ENCODE results near the gene KLF4. TPM values are rescaled to one million over a fixed set of nuclear protein-coding genes. Genes with fewer than 3 reads are reported as not detected.

Gene KLF4
- total RNA-seq, 2 donors from 2014 or later: 12.5 to 22.7 TPM

DNA sequence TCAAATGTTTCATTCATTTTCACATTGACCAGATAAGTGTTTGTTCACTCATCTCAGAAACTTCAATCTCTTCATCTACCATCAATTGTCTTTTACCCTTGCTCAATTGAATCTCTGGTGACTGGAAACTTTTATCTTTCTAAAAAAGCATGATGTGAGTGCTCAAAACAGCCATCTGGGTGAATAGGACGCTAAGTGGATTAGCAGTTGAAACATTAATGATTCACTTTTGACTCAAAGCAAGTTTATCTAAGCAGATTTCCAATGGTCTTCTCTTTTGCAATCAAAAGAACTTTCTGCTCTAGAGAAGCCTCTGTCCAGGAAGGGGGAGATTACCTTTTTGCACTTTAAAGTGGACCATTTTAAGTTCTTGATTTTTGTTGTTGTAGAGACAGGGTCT is 22.2 kb downstream of the KLF4 start:
- Histone ChIP-seq H3K27ac (no peak overlapping the region), H3K4me3 (no peak overlapping the region), H3K4me1 (peaks cover 12% of the 10 kb centered on the region), H3K36me3 (replicated peaks in 1 of 2; ENCODE audit: insufficient read depth in 1 of 2, low read depth in 2 of 2) (no peaks in the 10 kb centered on the region), H3K27me3 (peaks cover 0 to 9% of the 10 kb centered on the region in 2 donors), H3K9me3 (no peaks in the 10 kb centered on the region)
- WGBS, 2 donors: 59 to 82% methylated on average over 1 of the region's 1 CpG
- intact Hi-C loops (cut with DNase I): no loop called here
- DNase-seq: no peak
- ATAC-seq: no peak
- no peak for TF ChIP-seq POLR2A (IDR thresholded peaks at IDR 0.05)
- TF ChIP-seq, protein P1, sequence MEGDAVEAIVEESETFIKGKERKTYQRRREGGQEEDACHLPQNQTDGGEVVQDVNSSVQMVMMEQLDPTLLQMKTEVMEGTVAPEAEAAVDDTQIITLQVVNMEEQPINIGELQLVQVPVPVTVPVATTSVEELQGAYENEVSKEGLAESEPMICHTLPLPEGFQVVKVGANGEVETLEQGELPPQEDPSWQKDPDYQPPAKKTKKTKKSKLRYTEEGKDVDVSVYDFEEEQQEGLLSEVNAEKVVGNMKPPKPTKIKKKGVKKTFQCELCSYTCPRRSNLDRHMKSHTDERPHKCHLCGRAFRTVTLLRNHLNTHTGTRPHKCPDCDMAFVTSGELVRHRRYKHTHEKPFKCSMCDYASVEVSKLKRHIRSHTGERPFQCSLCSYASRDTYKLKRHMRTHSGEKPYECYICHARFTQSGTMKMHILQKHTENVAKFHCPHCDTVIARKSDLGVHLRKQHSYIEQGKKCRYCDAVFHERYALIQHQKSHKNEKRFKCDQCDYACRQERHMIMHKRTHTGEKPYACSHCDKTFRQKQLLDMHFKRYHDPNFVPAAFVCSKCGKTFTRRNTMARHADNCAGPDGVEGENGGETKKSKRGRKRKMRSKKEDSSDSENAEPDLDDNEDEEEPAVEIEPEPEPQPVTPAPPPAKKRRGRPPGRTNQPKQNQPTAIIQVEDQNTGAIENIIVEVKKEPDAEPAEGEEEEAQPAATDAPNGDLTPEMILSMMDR (IDR thresholded peaks at IDR 0.05): no peak

DNA sequence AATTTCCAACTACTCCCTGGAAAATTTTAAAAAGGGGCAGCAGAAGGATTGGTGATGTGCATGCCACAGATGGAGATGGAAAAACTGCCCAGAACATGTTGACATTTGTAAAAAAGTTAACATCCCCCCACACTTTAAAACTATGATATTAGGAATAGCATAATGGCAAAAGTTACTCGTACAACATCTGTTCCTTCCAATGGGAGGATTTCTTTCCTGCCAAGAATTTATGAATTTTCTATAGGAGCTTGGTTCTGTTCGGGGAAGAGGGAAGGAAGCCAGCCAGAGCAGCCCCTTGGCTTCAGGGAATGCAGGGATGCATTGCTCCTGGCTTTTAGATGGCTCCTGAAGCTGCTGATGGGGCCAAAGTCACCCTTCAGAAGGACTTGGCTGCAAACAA is 22.7 kb downstream of the KLF4 start:
- no peak for TF ChIP-seq POLR2A (IDR thresholded peaks at IDR 0.05)
- TF ChIP-seq, protein P1 (IDR thresholded peaks at IDR 0.05): no peak
- DNase-seq (no peak), ATAC-seq (no peak)
- peaks cover 12% of the 10 kb centered on the region for H3K4me1 ChIP-seq
- no peak overlapping the region for H3K4me3 ChIP-seq
- H3K27me3 ChIP-seq: peaks cover 0 to 9% of the 10 kb centered on the region in 2 donors
- H3K27ac ChIP-seq: no peak overlapping the region
- 80 to 87% methylated on average over 2 of the region's 2 CpGs for WGBS, 2 donors
- intact Hi-C loops (cut with DNase I): no loop called here
- no peaks in the 10 kb centered on the region for H3K9me3 ChIP-seq
- H3K36me3 ChIP-seq (replicated peaks in 1 of 2; ENCODE audit: insufficient read depth in 1 of 2, low read depth in 2 of 2): no peaks in the 10 kb centered on the region

DNA sequence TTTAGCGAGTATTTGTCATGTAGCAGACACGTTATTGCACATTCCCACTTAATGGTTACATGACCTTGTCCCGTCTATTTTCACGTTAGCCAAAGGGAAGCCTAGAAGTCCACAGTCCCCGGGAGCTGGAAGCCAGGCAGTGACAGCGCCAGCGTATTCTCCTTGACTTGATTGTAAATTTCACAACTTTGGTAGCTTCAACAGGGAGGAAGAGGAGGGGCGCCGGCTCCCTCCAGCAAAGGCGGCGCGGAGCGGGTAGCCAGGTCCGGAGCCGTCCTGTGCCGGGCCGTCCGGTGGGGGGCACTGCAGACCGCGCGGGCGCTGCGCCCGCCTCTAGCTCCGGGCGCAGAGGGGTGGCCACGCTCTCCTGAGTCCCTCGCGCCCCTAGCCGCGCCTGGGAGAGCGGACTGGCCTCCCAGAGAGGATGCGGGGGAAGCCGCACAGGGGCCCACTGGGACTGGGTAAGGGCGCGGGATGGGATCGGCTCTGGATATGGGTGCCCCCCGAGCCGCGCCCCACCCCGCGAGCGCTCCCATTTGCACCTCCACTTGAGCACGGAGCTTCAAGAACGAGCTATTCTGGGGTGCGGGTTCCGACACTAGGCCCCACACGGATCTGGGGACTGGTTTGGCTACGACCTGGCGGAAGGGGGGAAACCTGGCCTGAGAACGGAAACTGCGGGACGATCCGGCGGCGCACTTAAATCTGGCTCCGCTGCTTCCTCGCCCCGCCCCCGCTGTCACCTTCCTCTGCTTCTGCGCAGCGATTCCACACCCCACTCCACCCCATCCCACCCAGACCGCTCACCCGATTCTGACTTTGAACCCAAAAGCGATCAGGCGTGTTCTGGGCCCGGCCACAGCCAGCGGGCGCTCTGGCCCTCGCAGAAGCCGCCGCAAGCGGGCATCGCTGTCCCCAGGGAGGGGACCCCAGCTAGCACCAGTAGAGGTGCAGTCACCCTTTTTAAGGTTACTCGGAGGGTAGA is 23.8 kb downstream of the KLF4 start:
- Histone ChIP-seq H3K4me3 (peak overlapping the region in 1 of 2 donors; percentile 19), H3K9me3 (no peaks in the 10 kb centered on the region), H3K36me3 (replicated peaks in 1 of 2; ENCODE audit: insufficient read depth in 1 of 2, low read depth in 2 of 2) (no peaks in the 10 kb centered on the region), H3K27ac (no peak overlapping the region), H3K4me1 (peaks cover 12% of the 10 kb centered on the region), H3K27me3 (peaks cover 0 to 9% of the 10 kb centered on the region in 2 donors)
- peak; percentile 91 for ATAC-seq
- intact Hi-C loops (cut with DNase I): no loop called here
- DNase-seq: peak; percentile 50 to 60 (median 55)
- 5 to 7% methylated on average over 7 to 74 of the region's 75 CpGs for WGBS, 2 donors
- TF ChIP-seq, protein P1 (IDR thresholded peaks at IDR 0.05): peak; percentile 61 to 83 (median 74)
- TF ChIP-seq POLR2A (IDR thresholded peaks at IDR 0.05): no peak

DNA sequence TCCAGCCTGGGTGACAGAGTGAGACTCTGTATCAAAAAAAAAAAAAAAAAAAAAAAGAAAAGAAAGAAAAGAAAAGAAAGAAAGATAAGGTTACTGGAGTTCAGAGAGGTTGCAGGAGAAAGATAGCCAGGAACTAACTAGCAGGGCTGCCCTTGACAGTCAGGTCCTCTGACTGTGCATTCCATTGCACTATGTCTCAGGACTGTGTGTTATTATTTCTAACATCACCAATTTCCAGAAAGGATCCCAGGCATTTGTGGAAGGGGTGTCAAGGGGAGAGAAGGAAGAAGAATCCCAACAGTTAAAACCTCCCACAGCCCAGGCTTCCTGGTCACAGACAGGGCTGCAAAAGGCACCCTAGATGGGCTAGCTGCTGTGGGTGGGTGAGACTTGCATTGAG is 25.1 kb downstream of the KLF4 start:
- Histone ChIP-seq H3K4me1 (peaks cover 12% of the 10 kb centered on the region), H3K4me3 (no peak overlapping the region), H3K9me3 (no peaks in the 10 kb centered on the region), H3K27me3 (peaks cover 0 to 9% of the 10 kb centered on the region in 2 donors), H3K27ac (no peak overlapping the region), H3K36me3 (replicated peaks in 1 of 2; ENCODE audit: insufficient read depth in 1 of 2, low read depth in 2 of 2) (no peaks in the 10 kb centered on the region)
- intact Hi-C loops (cut with DNase I): no loop called here
- DNase-seq: no peak
- no peak for TF ChIP-seq POLR2A (IDR thresholded peaks at IDR 0.05)
- TF ChIP-seq, protein P1 (IDR thresholded peaks at IDR 0.05): no peak
- no peak for ATAC-seq

Measured in body of pancreas (tissue), 4 donors.